VCaP (cell line): Measurements from ENCODE around the gene OAF.

Experiments
- H3K27ac ChIP-seq: fragments of 450-650 bp; 2 replicates; pipeline ENCODE4 v1.5.1; 2017
- CTCF ChIP-seq: fragments of 450-650 bp; conservative IDR thresholded peaks from 2 replicates; pipeline ENCODE4 v1.5.1; 2017; ENCODE audit warnings: mild to moderate bottlenecking, moderate library complexity

OAF gene

DNA sequence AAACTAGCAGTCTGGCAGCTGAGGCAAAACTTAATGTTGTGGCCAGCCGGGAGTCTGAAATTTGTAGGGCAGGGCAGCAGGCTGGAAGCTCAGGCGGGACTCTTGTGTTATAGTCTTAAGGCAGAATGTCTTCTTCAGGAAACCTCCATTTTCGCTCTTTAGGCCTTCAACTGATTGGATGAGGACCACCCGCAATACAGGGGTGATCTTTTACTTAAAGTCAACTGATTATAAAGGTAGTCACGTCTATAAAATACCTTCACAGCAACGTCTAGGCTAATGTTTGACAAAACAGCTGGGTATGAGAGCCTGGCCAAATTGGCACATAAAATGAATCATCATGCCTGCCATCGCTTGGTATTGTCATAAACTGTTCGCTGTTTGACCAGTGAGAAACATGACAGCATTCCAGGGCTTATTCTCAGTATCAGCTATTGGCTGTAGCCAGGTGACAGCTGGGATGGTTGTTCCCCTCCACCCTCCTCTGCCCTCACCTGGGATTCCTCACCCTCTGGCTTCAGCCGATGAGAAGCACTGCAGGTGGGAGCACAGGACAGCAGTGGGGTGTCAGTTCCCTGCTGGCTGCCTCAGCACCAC is 22.5 kb downstream of the OAF start:
- no peak overlapping the region for H3K27ac ChIP-seq
- no peak for TF ChIP-seq CTCF

DNA sequence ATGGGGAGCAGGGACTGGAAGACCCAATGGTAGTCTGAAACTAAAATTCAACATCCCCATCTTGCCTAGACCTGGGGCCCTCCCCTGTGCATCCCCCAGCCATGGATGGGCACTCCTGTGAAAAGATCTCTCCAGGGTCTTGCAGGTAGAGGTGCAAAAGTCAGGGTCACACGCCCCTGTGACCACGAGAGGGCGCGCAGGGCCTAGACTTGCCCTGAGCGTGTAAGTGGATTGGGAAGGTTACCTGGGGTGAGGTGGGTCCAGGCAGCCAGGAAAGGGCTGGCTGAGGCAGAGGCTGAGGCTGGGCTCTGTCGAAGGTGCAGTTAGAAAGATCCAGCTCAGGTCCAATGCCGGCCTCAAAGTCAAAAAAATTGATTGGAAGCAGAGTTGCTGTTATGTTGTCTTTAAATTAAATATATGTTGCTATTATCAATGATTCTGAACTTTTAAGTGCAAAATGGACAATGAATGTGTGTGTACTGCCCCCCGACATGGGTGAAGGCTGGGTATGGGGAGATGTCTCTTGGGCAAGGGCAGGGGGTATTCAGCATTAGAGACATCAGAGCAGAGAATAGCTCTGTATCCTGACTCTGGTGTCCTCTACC is 24.3 kb downstream of the OAF start:
- peak; percentile 97 for TF ChIP-seq CTCF
- H3K27ac ChIP-seq, result no peak overlapping the region

GRCh38 chr11:120236169-120237107 is 25.6 kb downstream of the OAF start:
- H3K27ac ChIP-seq, result no peak overlapping the region

DNA sequence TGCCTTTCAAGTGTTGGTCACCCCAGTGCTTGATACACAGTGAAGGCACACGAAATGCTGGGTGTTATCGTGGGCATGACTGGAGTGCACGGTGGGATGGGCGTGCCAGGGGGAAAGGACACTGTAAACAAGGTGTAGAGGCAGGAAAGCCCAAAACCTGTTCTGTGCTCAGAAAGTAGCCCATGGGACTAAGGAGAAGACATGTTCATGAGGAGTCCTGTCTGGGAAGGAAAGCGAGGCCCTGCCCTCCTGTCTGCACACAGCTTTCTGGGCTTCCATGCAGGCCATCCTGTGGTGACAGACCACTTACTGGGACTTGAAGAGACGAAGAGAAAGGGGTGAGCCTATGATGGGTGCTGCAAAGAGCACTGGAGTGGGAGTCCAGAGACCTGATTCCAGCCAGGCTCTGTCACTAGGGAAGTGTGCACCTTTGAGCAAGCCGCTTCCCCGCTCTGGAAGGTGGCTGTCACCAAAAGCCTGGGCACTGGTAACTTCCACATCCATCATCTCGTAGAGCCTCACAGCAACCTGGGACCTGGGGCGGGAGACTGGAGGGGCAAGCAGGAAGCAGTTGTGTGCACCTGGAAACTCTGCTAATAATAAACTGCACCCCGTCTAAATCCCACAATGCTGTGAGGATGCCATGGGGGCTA is 28.3 kb downstream of the OAF start:
- H3K27ac ChIP-seq, result no peak overlapping the region
- no peak for TF ChIP-seq CTCF

More at GRCh38 chr11:120236169-120237107, 25.6 kb downstream of the OAF start:
- no peak for TF ChIP-seq CTCF

DNA sequence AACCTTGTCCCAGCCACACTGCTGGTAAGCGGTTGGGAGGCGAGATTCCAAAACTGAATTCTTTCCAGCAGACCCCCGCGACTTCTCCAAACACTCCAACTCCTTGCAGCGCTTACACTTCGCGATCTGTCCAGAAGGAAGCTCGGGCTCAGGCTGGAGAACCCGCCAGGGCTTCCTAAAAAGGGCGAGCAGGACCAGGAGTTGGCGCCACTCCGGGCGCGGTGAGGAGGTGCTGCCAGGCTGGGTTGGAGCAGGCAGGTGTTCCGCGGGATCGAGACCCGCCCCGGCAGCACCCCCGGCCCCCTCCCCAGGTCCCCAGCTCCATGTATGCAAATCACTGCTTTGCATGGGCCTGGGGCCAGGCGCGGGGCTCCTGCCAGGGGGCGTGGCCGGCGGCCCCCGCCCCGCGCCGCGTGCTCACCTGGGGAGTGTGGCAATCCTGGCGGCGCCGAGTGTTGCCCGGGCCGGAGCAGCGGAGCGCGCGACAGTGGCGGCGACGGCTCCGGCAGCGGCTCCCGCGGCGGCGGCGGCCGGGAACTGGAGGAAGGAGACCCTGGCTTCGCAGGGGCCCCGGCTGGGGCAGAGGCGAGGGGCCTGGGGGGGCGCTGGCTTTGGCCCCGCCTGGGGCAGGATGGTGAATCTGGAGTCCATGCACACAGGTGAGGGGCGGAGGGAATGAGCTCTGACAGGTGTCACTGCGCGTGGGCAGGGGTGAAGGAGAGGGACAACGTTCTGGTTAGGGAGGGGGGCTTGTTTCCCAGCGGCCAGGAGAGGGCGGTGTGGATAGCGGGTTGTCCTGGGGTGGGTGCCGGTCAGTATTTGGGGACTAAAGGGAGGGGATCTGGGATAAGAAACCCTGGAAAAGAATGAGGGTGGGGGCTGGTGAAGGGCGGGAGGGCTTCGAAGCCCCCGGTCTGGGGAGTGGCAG is 29.1 kb downstream of the OAF start, which contains the start of gene POU2F3:
POU2F3 (plus strand) TSS at position 428 of the 928 bp plus-strand sequence; CDS start at position 632, 204 bp downstream.
- H3K27ac ChIP-seq, result peak within 1 kb of the TSS; percentile 23; the same call in 1 of the 2 replicates
- peak; percentile 49 for TF ChIP-seq CTCF

DNA sequence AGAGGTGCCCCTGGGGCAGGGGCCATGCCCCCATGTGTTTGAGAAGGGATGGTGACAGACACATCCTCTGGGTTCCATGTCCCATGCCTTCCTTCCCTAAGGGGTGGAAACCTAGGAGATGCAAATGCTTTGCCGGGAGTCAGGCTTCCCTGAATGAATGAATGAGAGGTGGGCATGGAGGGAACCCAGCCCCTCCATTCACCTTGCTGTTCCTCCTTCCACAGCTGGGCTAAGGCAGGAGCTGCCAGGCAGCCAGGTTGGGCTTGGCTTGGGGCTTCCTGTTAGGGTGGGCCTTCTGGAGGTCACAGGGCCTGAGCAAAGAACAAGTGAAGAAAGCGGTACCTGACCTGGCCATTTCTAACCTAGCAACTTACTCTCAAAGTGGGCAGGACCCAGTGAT is 30.0 kb downstream of the OAF start:
- H3K27ac ChIP-seq, result no peak overlapping the region
- no peak for TF ChIP-seq CTCF
